Smooth muscle cell (in vitro differentiated cells): ENCODE data around the gene TMEM9B. TPM values are rescaled to one million over a fixed set of nuclear protein-coding genes. Genes with fewer than 3 reads are reported as not detected.

Experiments used
- DNase-seq: peaks from one replicate; lab custom pipeline; 2025; ENCODE audit not compliant: unreplicated experiment; lab: John Stamatoyannopoulos, UW
- H2AFZ ChIP-seq: fragments of 200-600 bp; sonication (generic); 2 replicates; pipeline ENCODE4 v1.6.0; 2016; ENCODE audit warnings: antibody characterized with exemption, low read depth, mild to moderate bottlenecking
- H3F3A ChIP-seq: fragments of 200-600 bp; sonication (generic); 2 replicates; pipeline ENCODE4 v1.6.0; 2017; ENCODE audit warnings: antibody characterized with exemption, low read depth
- H3K27ac ChIP-seq: fragments of 200-600 bp; sonication (generic); 2 replicates; pipeline ENCODE4 v1.5.1; 2016; ENCODE audit warnings: low read depth, mild to moderate bottlenecking
- H3K27me3 ChIP-seq: fragments of 200-600 bp; sonication (generic); 2 replicates; pipeline ENCODE4 v1.6.1; 2016; ENCODE audit warnings: low read depth, mild to moderate bottlenecking
- H3K36me3 ChIP-seq: fragments of 200-600 bp; sonication (generic); 2 replicates; pipeline ENCODE4 v1.5.1; 2016; ENCODE audit warnings: low read depth
- H3K4me1 ChIP-seq: fragments of 200-600 bp; sonication (generic); 2 replicates; pipeline ENCODE4 v1.5.1; 2016; ENCODE audit warnings: low read depth
- H3K4me2 ChIP-seq: fragments of 200-600 bp; sonication (generic); 2 replicates; pipeline ENCODE4 v1.6.0; 2016; ENCODE audit warnings: mild to moderate bottlenecking
- H3K4me3 ChIP-seq: fragments of 200-600 bp; sonication (generic); 2 replicates; pipeline ENCODE4 v1.5.1; 2016; ENCODE audit warnings: mild to moderate bottlenecking
- H3K79me2 ChIP-seq: fragments of 200-600 bp; sonication (generic); 2 replicates; pipeline ENCODE4 v1.6.0; 2016; ENCODE audit warnings: low read depth, mild to moderate bottlenecking
- H3K9ac ChIP-seq: fragments of 200-600 bp; sonication (generic); 2 replicates; pipeline ENCODE4 v1.6.0; 2016; ENCODE audit warnings: low read depth
- H3K9me3 ChIP-seq: fragments of 200-600 bp; sonication (generic); replicated peaks from 2 replicates; pipeline ENCODE4 v1.5.1; 2016; ENCODE audit warnings: low read depth
- H4K20me1 ChIP-seq: fragments of 200-600 bp; sonication (generic); 2 replicates; pipeline ENCODE4 v1.6.0; 2016; ENCODE audit warnings: low read depth
- WGBS: methylation state at CpG from one replicate; pipeline ENCODE4 v1.1.7; 2016; ENCODE audit warnings: low lambda C conversion rate; 5-methylcytosine and 5-hydroxymethylcytosine counted together
- polyA plus RNA-seq: library from polyadenylated mRNA; unstranded; fragments of >200 nt; fragmentation: Nextera tagmentation; extraction: Ambion mirVana; gene quantifications from 2 replicates; pipeline ENCODE4 v1.2.1, GENCODE V29; 2016
- total RNA-seq: library from RNA; depleted of rRNA; stranded (reverse); fragments of >200 nt; gene quantifications from 2 replicates; pipeline ENCODE4 v1.2.3, GENCODE V29; 2014
- TF ChIP-seq, protein P1 (sequence below): fragments of 200-600 bp; sonication (generic); IDR thresholded peaks from 2 replicates; pipeline ENCODE4 v1.5.1; 2017; ENCODE audit warnings: borderline replicate concordance, mild to moderate bottlenecking, antibody characterized with exemption; ENCODE audit not compliant: insufficient read depth, poor library complexity, severe bottlenecking

TMEM9B gene
- total and polyA plus RNA-seq, 2 experiments from 2014 or later = 35.9 to 39.3 TPM

DNA sequence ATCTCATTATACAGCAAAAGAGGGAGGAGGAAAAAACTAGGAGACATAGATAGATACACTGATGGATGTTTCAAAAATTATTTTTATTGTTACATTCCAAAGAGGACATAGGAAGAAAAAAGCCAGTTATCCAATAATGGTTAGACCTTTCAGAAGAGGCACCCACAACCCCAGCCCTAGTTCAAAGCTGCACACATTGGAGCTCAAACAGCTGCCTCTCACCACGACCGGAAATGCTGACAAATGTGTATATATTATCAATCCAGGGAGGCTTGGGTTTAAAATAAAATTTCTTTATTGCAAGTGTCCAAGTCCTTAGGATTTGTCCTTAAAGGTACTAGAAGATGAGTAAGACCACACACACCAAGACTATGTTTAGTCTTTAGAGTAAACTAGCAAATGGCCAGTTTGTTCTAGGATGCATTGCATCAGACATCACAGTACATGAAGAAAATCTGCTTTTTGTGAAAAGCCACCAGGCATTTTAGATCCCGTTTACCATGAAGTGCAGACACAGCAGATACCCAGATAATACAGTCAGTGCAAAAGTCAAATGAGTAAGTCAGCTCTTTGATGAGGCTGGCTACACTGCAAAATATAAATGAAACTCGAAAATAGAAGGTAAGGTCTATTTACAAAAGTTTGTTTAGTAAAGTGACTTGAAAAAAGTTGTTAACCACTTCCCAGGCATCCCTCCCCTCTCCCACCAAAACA lies 16.9 kb downstream of the TMEM9B start:
- H3K9ac ChIP-seq = no peak overlapping the region
- peak overlapping the region; percentile 58 for H3K27ac ChIP-seq
- no peaks in the 10 kb centered on the region for H3K36me3 ChIP-seq
- H4K20me1 ChIP-seq = no peaks in the 10 kb centered on the region
- TF ChIP-seq, protein P1, sequence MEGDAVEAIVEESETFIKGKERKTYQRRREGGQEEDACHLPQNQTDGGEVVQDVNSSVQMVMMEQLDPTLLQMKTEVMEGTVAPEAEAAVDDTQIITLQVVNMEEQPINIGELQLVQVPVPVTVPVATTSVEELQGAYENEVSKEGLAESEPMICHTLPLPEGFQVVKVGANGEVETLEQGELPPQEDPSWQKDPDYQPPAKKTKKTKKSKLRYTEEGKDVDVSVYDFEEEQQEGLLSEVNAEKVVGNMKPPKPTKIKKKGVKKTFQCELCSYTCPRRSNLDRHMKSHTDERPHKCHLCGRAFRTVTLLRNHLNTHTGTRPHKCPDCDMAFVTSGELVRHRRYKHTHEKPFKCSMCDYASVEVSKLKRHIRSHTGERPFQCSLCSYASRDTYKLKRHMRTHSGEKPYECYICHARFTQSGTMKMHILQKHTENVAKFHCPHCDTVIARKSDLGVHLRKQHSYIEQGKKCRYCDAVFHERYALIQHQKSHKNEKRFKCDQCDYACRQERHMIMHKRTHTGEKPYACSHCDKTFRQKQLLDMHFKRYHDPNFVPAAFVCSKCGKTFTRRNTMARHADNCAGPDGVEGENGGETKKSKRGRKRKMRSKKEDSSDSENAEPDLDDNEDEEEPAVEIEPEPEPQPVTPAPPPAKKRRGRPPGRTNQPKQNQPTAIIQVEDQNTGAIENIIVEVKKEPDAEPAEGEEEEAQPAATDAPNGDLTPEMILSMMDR = no peak
- no peak overlapping the region for H3K4me3 ChIP-seq
- H3K9me3 ChIP-seq = no peaks in the 10 kb centered on the region
- H3K27me3 ChIP-seq = no peaks in the 10 kb centered on the region
- DNase-seq = no peak
- peak overlapping the region; percentile 55 for H3K4me2 ChIP-seq
- no peaks in the 10 kb centered on the region for H3K79me2 ChIP-seq
- 49% methylated on average over 4 of the region's 4 CpGs for WGBS
- H3K4me1 ChIP-seq = peaks cover 9% of the 10 kb centered on the region
- H2AFZ ChIP-seq = no peak overlapping the region
- H3F3A ChIP-seq = no peaks in the 10 kb centered on the region

DNA sequence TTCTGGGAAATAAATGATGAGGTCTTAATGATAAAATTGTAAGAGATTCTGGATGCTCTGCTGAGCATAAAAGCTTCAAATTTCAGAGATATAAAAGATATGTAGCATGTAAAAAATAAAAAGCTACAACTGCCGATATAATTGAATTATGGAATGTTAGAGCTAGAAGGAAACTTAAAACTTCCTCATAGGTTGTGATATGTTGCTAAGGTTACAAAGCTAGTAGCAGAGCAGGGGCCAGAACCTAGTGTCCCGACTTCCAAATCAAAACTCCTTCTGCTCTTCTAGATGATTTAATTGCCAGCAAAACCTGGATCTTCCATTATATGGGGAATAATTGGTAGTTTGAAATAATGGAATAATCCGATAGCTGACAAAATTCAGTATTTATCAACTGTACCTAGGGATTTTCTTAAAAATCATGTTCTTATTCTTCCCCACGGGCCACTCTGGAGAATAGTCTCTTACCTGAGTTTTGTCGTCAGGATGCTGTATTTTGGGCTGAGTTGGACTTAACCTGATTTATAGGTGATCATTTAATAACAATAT lies 21.6 kb downstream of the TMEM9B start, which contains the start of gene ASCL3:
TSS of gene ASCL3 (minus strand) at position 499 of the 549 bp plus-strand sequence. CDS start 4,855 bp downstream, outside the sequence.
- Histone ChIP-seq H3K9ac (no peak within 1 kb of the TSS), H3K4me1 (peaks cover 3% of the 10 kb centered on the region), H2AFZ (no peak within 1 kb of the TSS), H3K36me3 (no peaks in the 10 kb centered on the region), H4K20me1 (no peaks in the 10 kb centered on the region), H3K27me3 (no peaks in the 10 kb centered on the region), H3K9me3 (no peaks in the 10 kb centered on the region), H3K4me2 (no peak within 1 kb of the TSS), H3F3A (no peaks in the 10 kb centered on the region), H3K27ac (no peak within 1 kb of the TSS), H3K79me2 (no peaks in the 10 kb centered on the region), H3K4me3 (no peak within 1 kb of the TSS)
- 83% methylated on average over 5 of the region's 5 CpGs for WGBS
- no peak for DNase-seq
- TF ChIP-seq, protein P1 = no peak

DNA sequence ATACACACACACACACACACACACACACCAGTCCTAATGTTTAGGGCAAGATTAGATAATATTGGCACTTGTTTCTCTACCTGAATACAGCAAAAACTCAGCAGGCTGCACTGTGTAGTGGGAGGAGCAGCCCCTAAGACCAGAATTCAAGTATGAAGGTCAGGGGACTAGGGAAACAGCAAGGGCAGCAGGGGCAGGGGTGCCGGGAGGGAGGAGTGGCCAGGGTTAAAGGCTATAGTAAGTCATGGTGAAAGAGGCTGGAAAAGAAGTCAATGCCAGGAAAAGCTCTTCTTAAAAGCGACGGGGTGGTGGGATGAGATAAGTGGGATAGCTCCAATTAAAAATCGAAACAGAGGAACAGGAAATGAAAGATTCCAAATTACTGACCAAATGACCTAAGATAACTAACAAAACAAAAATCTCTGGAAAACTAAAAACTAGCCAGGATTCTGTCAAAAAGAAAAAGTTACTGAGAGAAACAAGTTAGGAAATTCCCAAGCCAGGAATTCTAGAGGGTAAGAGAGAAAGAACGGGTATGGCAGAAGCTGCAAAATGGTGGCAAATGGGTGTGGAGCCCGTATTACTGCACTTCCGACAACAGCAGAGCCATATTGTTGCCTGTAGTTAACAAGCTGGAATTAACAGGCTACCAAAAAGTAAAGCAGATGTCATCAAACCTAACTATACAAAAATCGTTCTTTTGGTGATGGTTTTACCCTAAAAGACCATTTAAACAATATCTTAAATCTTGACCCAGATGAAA lies 22.7 kb downstream of the TMEM9B start:
- no peak overlapping the region for H3K4me3 ChIP-seq
- no peaks in the 10 kb centered on the region for H3K36me3 ChIP-seq
- TF ChIP-seq, protein P1 = no peak
- no peaks in the 10 kb centered on the region for H3K27me3 ChIP-seq
- no peaks in the 10 kb centered on the region for H3K79me2 ChIP-seq
- no peaks in the 10 kb centered on the region for H4K20me1 ChIP-seq
- no peak for DNase-seq
- no peaks in the 10 kb centered on the region for H3F3A ChIP-seq
- 83% methylated on average over 8 of the region's 8 CpGs for WGBS
- no peak overlapping the region for H3K9ac ChIP-seq
- H3K9me3 ChIP-seq = no peaks in the 10 kb centered on the region
- peaks cover 3% of the 10 kb centered on the region for H3K4me1 ChIP-seq
- no peak overlapping the region for H2AFZ ChIP-seq
- no peak overlapping the region for H3K27ac ChIP-seq
- no peak overlapping the region for H3K4me2 ChIP-seq
